Activated CD8-positive, alpha-beta memory T cell treated with anti-CD3 and anti-CD28 coated beads for 48 hours (primary cell): ENCODE data around the gene MPHOSPH6.
"Not testable (repeated sequence)": the region's sequence is repeated elsewhere in the genome, so short reads cannot be mapped to it uniquely, and the experiment has no call there.

Experiments
- DNase-seq, 3 experiments: peaks; one replicate each; pipeline ENCODE4 v3.0.0-alpha.2; 2020; ENCODE audit warnings: low read depth in 2 of 3, low spot score in 2 of 3

MPHOSPH6 gene

GRCh38 chr16:82119405-82119804, 50.6 kb downstream of the MPHOSPH6 start:
- DNase-seq = no peak

GRCh38 chr16:82118749-82119148, 51.3 kb downstream of the MPHOSPH6 start:
- no peak for DNase-seq

- no peak for DNase-seq
Measured at GRCh38 chr16:82116535-82116934, 53.5 kb downstream of the MPHOSPH6 start.

- DNase-seq = no peak
Measured at GRCh38 chr16:82113741-82114140, 56.3 kb downstream of the MPHOSPH6 start.

- no peak for DNase-seq
Measured at GRCh38 chr16:82111944-82112343, 58.1 kb downstream of the MPHOSPH6 start.

GRCh38 chr16:82109266-82109665, 60.8 kb downstream of the MPHOSPH6 start:
- DNase-seq = not testable (repeated sequence)

- no peak for DNase-seq
Measured at GRCh38 chr16:82108774-82109173, 61.2 kb downstream of the MPHOSPH6 start.

GRCh38 chr16:82108100-82108499, 61.9 kb downstream of the MPHOSPH6 start:
- DNase-seq = no peak

GRCh38 chr16:82105107-82105506, 64.9 kb downstream of the MPHOSPH6 start:
- no peak for DNase-seq
